Measurements from ENCODE around the gene TRIM69.
"Not testable (repeated sequence)": the region's sequence is repeated elsewhere in the genome, so short reads cannot be mapped to it uniquely, and the experiment has no call there.

Gene TRIM69

GRCh38 chr15:44736181-44736765, at the start of gene TRIM69:
Gene TRIM69 (plus strand): TSS chr15:44736528. CDS start chr15:44736705, 177 bp downstream.
- no peak for DNase-seq (ENCODE audit: low read depth)

DNA sequence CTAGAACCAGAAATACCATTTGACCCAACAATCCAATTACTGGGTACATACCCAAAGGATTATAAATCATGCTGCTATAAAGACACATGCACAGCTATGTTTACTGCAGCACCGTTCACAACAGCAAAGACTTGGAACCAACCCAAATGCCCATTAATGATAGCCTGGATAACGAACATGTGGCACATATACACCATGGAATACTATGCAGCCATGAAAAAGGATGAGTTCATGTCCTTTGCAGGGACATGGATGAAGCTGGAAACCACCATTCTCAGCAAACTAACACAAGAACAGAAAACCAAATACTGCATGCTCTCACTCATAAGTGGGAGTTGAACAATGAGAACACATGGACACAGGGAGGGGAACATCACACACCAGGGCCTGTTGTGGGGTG, 47.0 kb upstream of the TRIM69 start:
- not testable (repeated sequence) for DNase-seq (ENCODE audit: low read depth)

GRCh38 chr15:44690245-44690644, 46.1 kb upstream of the TRIM69 start:
- DNase-seq (ENCODE audit: low read depth) = not testable (repeated sequence)

GRCh38 chr15:44692659-44693058, 43.7 kb upstream of the TRIM69 start:
- no peak for DNase-seq (ENCODE audit: low read depth)

- DNase-seq (ENCODE audit: low read depth) = no peak
Measured at GRCh38 chr15:44694416-44694815, 41.9 kb upstream of the TRIM69 start.

DNA sequence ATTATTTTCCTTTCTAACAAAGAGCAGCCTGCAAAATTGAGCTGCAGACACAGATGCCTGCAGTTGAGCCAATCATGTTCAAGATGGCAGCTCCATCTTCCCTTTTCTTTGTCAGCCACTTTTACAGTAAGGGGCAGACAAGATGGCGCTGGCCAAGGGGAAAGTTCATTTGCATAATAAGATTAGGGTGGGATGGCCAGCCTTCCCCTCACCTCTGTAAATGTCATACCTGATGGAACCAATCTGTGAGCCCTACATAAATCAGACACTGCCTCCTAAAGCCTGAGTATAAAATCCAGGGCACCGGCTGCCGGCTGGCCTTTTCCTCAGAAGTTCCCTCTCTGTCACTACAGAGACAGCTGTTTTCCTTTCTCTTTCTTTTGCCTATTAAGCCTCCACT, 41.0 kb upstream of the TRIM69 start:
- DNase-seq (ENCODE audit: low read depth) = no peak

GRCh38 chr15:44697014-44697413, 39.3 kb upstream of the TRIM69 start:
- DNase-seq (ENCODE audit: low read depth) = no peak

GRCh38 chr15:44698641-44699040, 37.7 kb upstream of the TRIM69 start:
- no peak for DNase-seq (ENCODE audit: low read depth)

- DNase-seq (ENCODE audit: low read depth) = not testable (repeated sequence)
Measured at GRCh38 chr15:44700676-44701075, 35.7 kb upstream of the TRIM69 start.

DNA sequence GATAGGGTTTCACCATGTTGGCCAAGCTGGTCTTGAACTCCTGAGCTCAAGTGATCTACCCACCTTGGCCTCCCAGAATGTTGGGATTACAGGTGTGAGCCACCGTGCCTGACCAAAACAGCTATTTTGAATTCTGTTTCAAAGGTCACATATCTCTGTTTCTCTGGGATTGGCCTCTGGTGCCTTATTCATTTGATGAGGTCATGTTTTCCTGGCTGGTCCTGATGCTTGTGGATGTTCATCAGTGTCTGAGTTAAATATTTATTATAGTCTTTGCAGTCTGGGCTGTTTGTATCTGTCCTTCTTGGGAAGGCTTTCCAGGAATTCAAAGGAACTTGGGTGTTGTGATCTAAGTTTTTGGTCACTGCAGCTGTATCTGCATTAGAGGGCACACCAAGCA, 30.3 kb upstream of the TRIM69 start:
- DNase-seq (ENCODE audit: low read depth) = no peak

DNA sequence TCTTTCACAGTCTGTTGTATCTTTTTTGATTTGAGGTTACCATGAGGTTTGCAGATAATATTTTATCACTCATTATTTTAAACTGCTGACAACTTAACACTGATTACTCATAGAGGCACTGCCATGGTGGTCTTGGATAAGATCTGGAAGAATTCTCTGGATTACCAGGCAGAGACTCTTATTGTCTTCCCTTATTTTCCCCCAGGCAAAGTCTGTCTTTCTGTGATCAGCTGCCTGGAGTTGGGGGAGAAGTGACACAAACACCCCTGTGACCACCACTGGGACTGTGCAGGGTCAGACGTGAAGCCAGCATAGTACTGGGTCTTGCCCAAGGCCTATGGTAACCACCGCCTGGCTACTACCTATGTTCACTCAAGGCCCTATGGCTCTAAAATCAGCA, 29.9 kb upstream of the TRIM69 start:
- no peak for DNase-seq (ENCODE audit: low read depth)

GRCh38 chr15:44706946-44707636, 29.2 kb upstream of the TRIM69 start:
- DNase-seq (ENCODE audit: low read depth) = no peak

DNA sequence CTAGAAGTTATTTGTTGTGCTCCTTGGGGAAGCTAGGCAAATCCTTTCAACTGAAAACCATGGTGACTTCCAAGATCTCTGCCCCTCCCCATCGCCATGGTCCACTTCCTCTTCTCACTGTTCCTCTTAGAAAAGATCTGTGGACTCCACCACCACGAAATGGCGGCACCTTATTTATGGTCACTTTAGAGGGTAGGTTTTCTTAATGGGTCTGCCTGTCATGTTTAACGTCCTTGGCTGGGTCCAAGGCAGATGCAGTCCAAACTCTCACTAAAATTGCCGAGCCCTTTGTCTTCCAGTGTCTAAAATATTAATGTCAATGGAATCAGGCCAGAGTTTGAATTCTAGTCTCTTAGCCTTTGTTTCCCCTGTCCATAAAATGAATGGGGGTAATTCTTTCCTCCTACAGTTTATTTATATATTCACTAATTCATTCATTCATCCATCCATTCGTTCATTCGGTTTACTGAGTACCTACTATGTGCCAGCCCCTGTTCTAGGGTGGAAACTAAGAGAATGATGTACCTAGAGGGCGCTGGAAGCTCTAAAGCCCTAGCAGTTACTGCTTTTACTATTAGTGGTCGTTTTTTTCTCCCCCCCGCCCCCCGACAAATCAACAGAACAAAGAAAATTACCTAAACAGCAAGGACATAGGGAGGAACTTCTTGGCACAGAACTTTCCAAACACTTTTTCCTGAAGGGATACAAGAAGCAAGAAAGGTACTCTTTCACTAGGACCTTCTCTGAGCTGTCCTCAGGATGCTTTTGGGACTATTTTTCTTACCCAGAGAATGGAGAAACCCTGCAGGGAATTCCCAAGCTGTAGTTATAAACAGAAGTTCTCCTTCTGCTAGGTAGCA, 25.9 kb upstream of the TRIM69 start:
- peak; percentile 48 for DNase-seq (ENCODE audit: low read depth)

DNA sequence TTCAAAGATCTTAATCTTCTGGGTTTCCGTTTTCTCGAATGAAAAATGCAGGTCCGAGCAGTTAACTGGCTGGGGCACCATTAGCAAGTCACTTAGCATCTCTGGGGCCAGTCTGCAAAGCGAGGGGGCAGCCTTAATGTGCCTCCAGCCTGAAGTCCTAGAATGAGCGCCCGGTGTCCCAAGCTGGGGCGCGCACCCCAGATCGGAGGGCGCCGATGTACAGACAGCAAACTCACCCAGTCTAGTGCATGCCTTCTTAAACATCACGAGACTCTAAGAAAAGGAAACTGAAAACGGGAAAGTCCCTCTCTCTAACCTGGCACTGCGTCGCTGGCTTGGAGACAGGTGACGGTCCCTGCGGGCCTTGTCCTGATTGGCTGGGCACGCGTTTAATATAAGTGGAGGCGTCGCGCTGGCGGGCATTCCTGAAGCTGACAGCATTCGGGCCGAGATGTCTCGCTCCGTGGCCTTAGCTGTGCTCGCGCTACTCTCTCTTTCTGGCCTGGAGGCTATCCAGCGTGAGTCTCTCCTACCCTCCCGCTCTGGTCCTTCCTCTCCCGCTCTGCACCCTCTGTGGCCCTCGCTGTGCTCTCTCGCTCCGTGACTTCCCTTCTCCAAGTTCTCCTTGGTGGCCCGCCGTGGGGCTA, 25.1 kb upstream of the TRIM69 start, which contains the start of the genes B2M and PATL2:
Gene B2M (plus strand): TSS at position 422 of the 647 bp plus-strand sequence. CDS start 30 bp downstream, at position 452.
Gene PATL2 (minus strand): TSS at position 228 of the 647 bp plus-strand sequence. CDS start 34,833 bp downstream, outside the sequence.
- peak; percentile 93 for DNase-seq (ENCODE audit: low read depth)

DNA sequence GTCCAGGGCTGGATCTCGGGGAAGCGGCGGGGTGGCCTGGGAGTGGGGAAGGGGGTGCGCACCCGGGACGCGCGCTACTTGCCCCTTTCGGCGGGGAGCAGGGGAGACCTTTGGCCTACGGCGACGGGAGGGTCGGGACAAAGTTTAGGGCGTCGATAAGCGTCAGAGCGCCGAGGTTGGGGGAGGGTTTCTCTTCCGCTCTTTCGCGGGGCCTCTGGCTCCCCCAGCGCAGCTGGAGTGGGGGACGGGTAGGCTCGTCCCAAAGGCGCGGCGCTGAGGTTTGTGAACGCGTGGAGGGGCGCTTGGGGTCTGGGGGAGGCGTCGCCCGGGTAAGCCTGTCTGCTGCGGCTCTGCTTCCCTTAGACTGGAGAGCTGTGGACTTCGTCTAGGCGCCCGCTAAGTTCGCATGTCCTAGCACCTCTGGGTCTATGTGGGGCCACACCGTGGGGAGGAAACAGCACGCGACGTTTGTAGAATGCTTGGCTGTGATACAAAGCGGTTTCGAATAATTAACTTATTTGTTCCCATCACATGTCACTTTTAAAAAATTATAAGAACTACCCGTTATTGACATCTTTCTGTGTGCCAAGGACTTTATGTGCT, 24.5 kb upstream of the TRIM69 start:
- DNase-seq (ENCODE audit: low read depth) = peak; percentile 34

DNA sequence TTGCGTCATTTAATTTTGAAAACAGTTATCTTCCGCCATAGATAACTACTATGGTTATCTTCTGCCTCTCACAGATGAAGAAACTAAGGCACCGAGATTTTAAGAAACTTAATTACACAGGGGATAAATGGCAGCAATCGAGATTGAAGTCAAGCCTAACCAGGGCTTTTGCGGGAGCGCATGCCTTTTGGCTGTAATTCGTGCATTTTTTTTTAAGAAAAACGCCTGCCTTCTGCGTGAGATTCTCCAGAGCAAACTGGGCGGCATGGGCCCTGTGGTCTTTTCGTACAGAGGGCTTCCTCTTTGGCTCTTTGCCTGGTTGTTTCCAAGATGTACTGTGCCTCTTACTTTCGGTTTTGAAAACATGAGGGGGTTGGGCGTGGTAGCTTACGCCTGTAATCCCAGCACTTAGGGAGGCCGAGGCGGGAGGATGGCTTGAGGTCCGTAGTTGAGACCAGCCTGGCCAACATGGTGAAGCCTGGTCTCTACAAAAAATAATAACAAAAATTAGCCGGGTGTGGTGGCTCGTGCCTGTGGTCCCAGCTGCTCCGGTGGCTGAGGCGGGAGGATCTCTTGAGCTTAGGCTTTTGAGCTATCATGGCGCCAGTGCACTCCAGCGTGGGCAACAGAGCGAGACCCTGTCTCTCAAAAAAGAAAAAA, 23.9 kb upstream of the TRIM69 start:
- peak; percentile 81 for DNase-seq (ENCODE audit: low read depth)

GRCh38 chr15:44713006-44713966, 23.0 kb upstream of the TRIM69 start:
- peak; percentile 42 for DNase-seq (ENCODE audit: low read depth)

DNA sequence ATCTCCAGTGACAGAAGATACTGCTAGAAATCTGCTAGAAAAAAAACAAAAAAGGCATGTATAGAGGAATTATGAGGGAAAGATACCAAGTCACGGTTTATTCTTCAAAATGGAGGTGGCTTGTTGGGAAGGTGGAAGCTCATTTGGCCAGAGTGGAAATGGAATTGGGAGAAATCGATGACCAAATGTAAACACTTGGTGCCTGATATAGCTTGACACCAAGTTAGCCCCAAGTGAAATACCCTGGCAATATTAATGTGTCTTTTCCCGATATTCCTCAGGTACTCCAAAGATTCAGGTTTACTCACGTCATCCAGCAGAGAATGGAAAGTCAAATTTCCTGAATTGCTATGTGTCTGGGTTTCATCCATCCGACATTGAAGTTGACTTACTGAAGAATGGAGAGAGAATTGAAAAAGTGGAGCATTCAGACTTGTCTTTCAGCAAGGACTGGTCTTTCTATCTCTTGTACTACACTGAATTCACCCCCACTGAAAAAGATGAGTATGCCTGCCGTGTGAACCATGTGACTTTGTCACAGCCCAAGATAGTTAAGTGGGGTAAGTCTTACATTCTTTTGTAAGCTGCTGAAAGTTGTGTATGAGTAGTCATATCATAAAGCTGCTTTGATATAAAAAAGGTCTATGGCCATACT, 21.1 kb upstream of the TRIM69 start:
- no peak for DNase-seq (ENCODE audit: low read depth)

- no peak for DNase-seq (ENCODE audit: low read depth)
Measured at GRCh38 chr15:44715797-44716334, 20.5 kb upstream of the TRIM69 start.
